H1 (cell line): ENCODE measurements around the gene PRKCI. TPM values are rescaled to one million over a fixed set of nuclear protein-coding genes. Genes with fewer than 3 reads are reported as not detected.

Experiments used
- CTCF ChIA-PET: fragments of 300-600 bp; sonication (Branson Sonifier 250); formaldehyde crosslinking; loops from one replicate; lab custom pipeline; 2021; ENCODE audit not compliant: partially characterized antibody; lab: Charles Lee
- POLR2A ChIA-PET: fragments of 300-600 bp; sonication (Branson Sonifier 250); formaldehyde crosslinking; loops from one replicate; lab custom pipeline; 2021; ENCODE audit warnings: inconsistent platforms; ENCODE audit not compliant: partially characterized antibody; lab: Charles Lee
- DNase-seq, 2 experiments: peaks; one replicate each; pipeline versions ENCODE4 v3.0.0 to v3.0.0-alpha.2; 2010 to 2022; ENCODE audit warnings: low spot score in 2 of 2, low read depth in 1 of 2, mixed read lengths in 1 of 2
- FAIRE-seq: peaks from 2 replicates; lab custom pipeline; 2011; peaks lifted over from hg19 to GRCh38; lab: Jason Lieb, UNC
- H2AFZ ChIP-seq: 2 replicates; pipeline ENCODE4 v1.8.1; 2012; ENCODE audit warnings: low read length, inconsistent platforms
- H2AK5ac ChIP-seq: 2 replicates; pipeline ENCODE4 v1.6.1; 2013; ENCODE audit warnings: low read depth, low read length
- H2BK120ac ChIP-seq: replicated peaks from 2 replicates; pipeline ENCODE3; 2013; ENCODE audit warnings: low read depth, low read length, inconsistent platforms
- H2BK12ac ChIP-seq: 2 replicates; pipeline ENCODE4 v1.6.1; 2013; ENCODE audit warnings: low read depth, low read length
- H2BK15ac ChIP-seq: 2 replicates; pipeline ENCODE4 v1.6.1; 2013; ENCODE audit warnings: low read length
- H2BK20ac ChIP-seq: 2 replicates; pipeline ENCODE4 v1.6.1; 2013; ENCODE audit warnings: low read length
- H2BK5ac ChIP-seq: 2 replicates; pipeline ENCODE4 v1.6.1; 2013; ENCODE audit warnings: low read depth, low read length
- H3K14ac ChIP-seq: 2 replicates; pipeline ENCODE4 v1.6.1; 2013; ENCODE audit warnings: inconsistent platforms; ENCODE audit not compliant: insufficient read length
- H3K18ac ChIP-seq: 2 replicates; pipeline ENCODE4 v1.6.1; 2013; ENCODE audit warnings: low read length; ENCODE audit errors: extremely low read depth
- H3K23ac ChIP-seq: 2 replicates; pipeline ENCODE4 v1.6.1; 2013; ENCODE audit warnings: inconsistent platforms; ENCODE audit not compliant: insufficient read length
- H3K23me2 ChIP-seq: 2 replicates; pipeline ENCODE4 v1.6.1; 2013; ENCODE audit warnings: low read depth, low read length
- H3K27ac ChIP-seq: 2 replicates; pipeline ENCODE4 v1.6.1; 2011; ENCODE audit warnings: low read depth, low read length, inconsistent platforms
- H3K27me3 ChIP-seq, 4 experiments: replicated peaks in 1 of 4; 1 replicate in 1 of 4; 2 replicates in 3 of 4; pipeline versions ENCODE4 v1.6.1 to v1.8.1; 2011 to 2013; ENCODE audit warnings: low read length in 3 of 4, mild to moderate bottlenecking in 3 of 4, inconsistent platforms in 2 of 4, mixed read lengths in 2 of 4, moderate library complexity in 1 of 4; ENCODE audit not compliant: control insufficient read depth in 3 of 4, insufficient read depth in 3 of 4; ENCODE audit errors: extremely low read depth in 1 of 4
- H3K36me3 ChIP-seq, 4 experiments: 2 replicates each; pipeline versions ENCODE4 v1.6.1 to v1.8.1; 2011 to 2013; ENCODE audit warnings: mild to moderate bottlenecking in 4 of 4, low read length in 3 of 4, moderate library complexity in 2 of 4, control low read depth in 1 of 4, inconsistent platforms in 1 of 4; ENCODE audit not compliant: insufficient read depth in 4 of 4, control insufficient read depth in 2 of 4
- H3K4ac ChIP-seq: replicated peaks from 2 replicates; pipeline ENCODE3; 2013; ENCODE audit warnings: low read length, low read depth, mixed read lengths, inconsistent platforms; ENCODE audit not compliant: insufficient read length
- H3K4me1 ChIP-seq, 4 experiments: replicated peaks in 1 of 4; 1 replicate in 1 of 4; 2 replicates in 3 of 4; pipeline versions ENCODE4 v1.6.1 to v1.8.1; 2011 to 2013; ENCODE audit warnings: low read length in 3 of 4, inconsistent platforms in 2 of 4, mixed read lengths in 1 of 4; ENCODE audit not compliant: insufficient read depth in 4 of 4, control insufficient read depth in 3 of 4
- H3K4me2 ChIP-seq, 2 experiments: 2 replicates each; pipeline versions ENCODE4 v1.6.1 to v1.8.1; 2011 to 2013; ENCODE audit warnings: low read depth in 2 of 2, low read length in 2 of 2, control low read depth in 1 of 2, inconsistent platforms in 1 of 2, mild to moderate bottlenecking in 1 of 2; ENCODE audit not compliant: insufficient read depth in 1 of 2
- H3K4me3 ChIP-seq, 4 experiments: fragments of 200-600, 300-600 bp in 1 of 4; sonication (generic), shearing (Covaris generic), sonication (Bioruptor Twin) in 1 of 4; 2 replicates each; pipeline versions ENCODE4 v1.5.1 to v1.8.1; 2011 to 2016; ENCODE audit warnings: low read length in 4 of 4, low read depth in 3 of 4, control low read depth in 2 of 4, inconsistent platforms in 2 of 4, mild to moderate bottlenecking in 2 of 4, mixed read lengths in 1 of 4, moderate library complexity in 1 of 4; ENCODE audit not compliant: insufficient read depth in 2 of 4; ENCODE audit errors: extremely low read depth in 1 of 4
- H3K56ac ChIP-seq: replicated peaks from 2 replicates; pipeline ENCODE3; 2013; ENCODE audit warnings: low read depth, mild to moderate bottlenecking, mixed read lengths, low read length, inconsistent platforms; ENCODE audit not compliant: insufficient read length
- H3K79me1 ChIP-seq: 2 replicates; pipeline ENCODE4 v1.6.1; 2013; ENCODE audit warnings: low read depth, low read length, control low read depth
- H3K79me2 ChIP-seq, 2 experiments: 2 replicates each; pipeline versions ENCODE4 v1.6.1 to v1.8.1; 2012 to 2013; ENCODE audit warnings: low read length in 2 of 2, mild to moderate bottlenecking in 2 of 2, inconsistent platforms in 1 of 2; ENCODE audit not compliant: insufficient read depth in 2 of 2, control insufficient read depth in 1 of 2
- H3K9ac ChIP-seq, 4 experiments: replicated peaks in 1 of 4; 1 replicate in 1 of 4; 2 replicates in 3 of 4; pipeline versions ENCODE4 v1.6.1 to v1.8.1; 2011 to 2013; ENCODE audit warnings: low read depth in 3 of 4, low read length in 3 of 4, control low read depth in 2 of 4, mild to moderate bottlenecking in 2 of 4, moderate library complexity in 2 of 4, inconsistent platforms in 1 of 4; ENCODE audit errors: extremely low read depth in 1 of 4
- H3K9me3 ChIP-seq, 2 experiments: 2 replicates each; pipeline versions ENCODE4 v1.6.1 to v1.8.1; 2012 to 2013; ENCODE audit warnings: mild to moderate bottlenecking in 2 of 2, moderate library complexity in 2 of 2, control low read depth in 1 of 2, inconsistent platforms in 1 of 2, low read depth in 1 of 2, low read length in 1 of 2, mixed read lengths in 1 of 2; ENCODE audit not compliant: insufficient read depth in 2 of 2
- H4K20me1 ChIP-seq, 2 experiments: replicated peaks in 1 of 2; 2 replicates each; pipeline versions ENCODE3 to v1.8.1; 2011 to 2013; ENCODE audit warnings: inconsistent platforms in 2 of 2, low read length in 2 of 2, mild to moderate bottlenecking in 1 of 2; ENCODE audit not compliant: insufficient read depth in 2 of 2, control insufficient read depth in 1 of 2
- H4K5ac ChIP-seq: 2 replicates; pipeline ENCODE4 v1.6.1; 2013; ENCODE audit warnings: low read length, low read depth, mixed read lengths, inconsistent platforms; ENCODE audit not compliant: insufficient read length
- H4K8ac ChIP-seq: 2 replicates; pipeline ENCODE4 v1.8.0; 2013; ENCODE audit warnings: mild to moderate bottlenecking, moderate library complexity, low read length, inconsistent platforms; ENCODE audit not compliant: insufficient read depth; ENCODE audit errors: extremely low read depth
- H4K91ac ChIP-seq: replicated peaks from 2 replicates; pipeline ENCODE3; 2013; ENCODE audit warnings: low read length, mixed read lengths, inconsistent platforms; ENCODE audit not compliant: insufficient read length
- BRCA1 ChIP-seq: IDR thresholded peaks from 2 replicates; pipeline ENCODE4 v1.6.1; 2012; ENCODE audit warnings: low read depth, low read length, improper control_type of control experiment
- CBX8 ChIP-seq: fragments of 300-800, 300-1000 bp; sonication (generic); IDR thresholded peaks from 2 replicates; pipeline ENCODE4 v1.7.1; 2016; ENCODE audit warnings: low read depth, low read length, borderline replicate concordance
- CEBPB ChIP-seq: IDR thresholded peaks from 2 replicates; pipeline ENCODE4 v1.6.1; 2012; ENCODE audit warnings: low read depth, low read length
- CHD2 ChIP-seq: IDR thresholded peaks from 2 replicates; pipeline ENCODE4 v1.6.1; 2012; ENCODE audit warnings: low read length, improper control_type of control experiment
- FOSL1 ChIP-seq: IDR thresholded peaks from 2 replicates; pipeline ENCODE4 v1.6.1; 2011; ENCODE audit warnings: mild to moderate bottlenecking, low read depth, low read length, moderate library complexity; ENCODE audit not compliant: insufficient read depth
- MAFK ChIP-seq: IDR thresholded peaks from 2 replicates; pipeline ENCODE4 v1.6.1; 2012; ENCODE audit warnings: low read depth, mild to moderate bottlenecking, improper control_type of control experiment, low read length
- PHF8 ChIP-seq: fragments of 200-600 bp; sonication (generic); conservative IDR thresholded peaks from 2 replicates; pipeline ENCODE4 v1.7.1; 2012; ENCODE audit warnings: low read depth, mild to moderate bottlenecking, inconsistent platforms, low read length, moderate library complexity
- SAP30 ChIP-seq: fragments of 300-600 bp; sonication (generic); IDR thresholded peaks from 2 replicates; pipeline ENCODE4 v1.7.1; 2012; ENCODE audit warnings: low read length, moderate library complexity, mild to moderate bottlenecking, inconsistent platforms; ENCODE audit not compliant: insufficient read depth, insufficient replicate concordance
- SP4 ChIP-seq: IDR thresholded peaks from 2 replicates; pipeline ENCODE4 v1.6.1; 2012; ENCODE audit warnings: low read length, inconsistent platforms
- WGBS, 2 experiments: shearing (Covaris generic) in 1 of 2; methylation state at CpG; one replicate each; pipeline versions ENCODE4 v1.1.6 to v1.1.7; 2013 to 2015; ENCODE audit warnings: low lambda C conversion rate in 2 of 2, mixed read lengths in 2 of 2, inconsistent platforms in 1 of 2, low coverage in 1 of 2, missing lambda C conversion rate in 1 of 2; ENCODE audit not compliant: insufficient replicate concordance in 2 of 2, insufficient coverage in 1 of 2, insufficient read length in 1 of 2; ENCODE audit errors: extremely low coverage in 1 of 2, missing lambda C conversion rate in 1 of 2; 5-methylcytosine and 5-hydroxymethylcytosine counted together
- polyA plus RNA-seq, 7 experiments: library from polyadenylated mRNA; depleted of rRNA in 3 of 7; stranded (reverse) in 5 of 7; unstranded in 2 of 7; fragments of >200 nt in 5 of 7; fragments of 200-250 nt in 2 of 7; gene quantifications; 1 replicate in 5 of 7; 2 replicates in 1 of 7; 4 replicates in 1 of 7; pipeline versions ENCODE4 v1.2.1 to v1.2.3, GENCODE V29; 2011 to 2013; ENCODE audit warnings: missing spikeins in 2 of 7, mixed read lengths in 2 of 7
- total RNA-seq: library from RNA; stranded (reverse); fragmentation: NEBNext Ultra II Directional; extraction: Animal tissue kit (Norgen Biotek cat#: 25700); gene quantifications from 2 replicates; pipeline ENCODE4 v1.2.1, GENCODE V29; 2021

The PRKCI gene
- total and polyA plus RNA-seq, 2 of the 8 experiments (the other 6 are each of a cell fraction or from before 2014, with no cell fraction given): 24.3 to 100.0 TPM

DNA sequence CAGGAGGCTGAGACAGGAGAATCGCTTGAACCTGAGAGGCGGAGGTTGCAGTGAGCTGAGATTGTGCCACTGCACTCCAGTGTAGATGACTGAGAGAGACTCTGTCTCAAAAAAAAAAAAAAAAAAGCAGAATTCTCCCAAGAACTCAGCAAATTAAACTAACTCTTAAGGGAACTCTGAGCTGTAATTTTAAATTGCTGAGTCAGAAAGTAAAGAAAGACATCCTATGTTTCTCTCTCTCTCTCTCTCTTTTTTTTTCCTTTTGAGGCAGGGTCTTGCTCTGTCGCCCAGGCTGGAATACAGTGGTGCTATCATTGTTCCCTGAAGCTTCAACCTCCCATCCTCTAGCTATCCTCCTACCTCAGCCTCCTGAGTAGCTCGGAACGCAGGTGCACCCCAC is 20.7 kb upstream of the PRKCI start:
- Histone ChIP-seq H3K14ac (no peak overlapping the region), H3K4ac (no peak overlapping the region), H2BK12ac (no peak overlapping the region), H3K79me2 (no peaks in the 10 kb centered on the region), H3K4me1 (no peaks in the 10 kb centered on the region; a peak in 1 of 7 replicates), H3K4me2 (no peak overlapping the region), H2BK20ac (no peak overlapping the region), H2BK15ac (no peak overlapping the region), H3K79me1 (no peaks in the 10 kb centered on the region), H4K5ac (no peak overlapping the region), H2AFZ (no peak overlapping the region), H3K23ac (no peak overlapping the region), H4K8ac (no peak overlapping the region), H2BK5ac (no peak overlapping the region), H3K27me3 (no peaks in the 10 kb centered on the region), H3K9ac (no peak overlapping the region), H3K18ac (no peak overlapping the region), H3K4me3 (no peak overlapping the region), H3K23me2 (0 out of 2 replicates have a peak, but pooled peaks cover 1% of the 10 kb centered on the region), H3K56ac (no peak overlapping the region), H4K91ac (no peak overlapping the region), H4K20me1 (no peaks in the 10 kb centered on the region), H2AK5ac (no peak overlapping the region), H3K9me3 (no peaks in the 10 kb centered on the region), H3K27ac (no peak overlapping the region)
- CTCF ChIA-PET: interaction anchor here (0.6 to 0.7 kb wide), 2 partner anchors 10 to 150 kb away, joined by 3 read pairs; no protein-coding TSS in a partner anchor
- FAIRE-seq (no peak), DNase-seq (no peak)
- TF ChIP-seq FOSL1 (no peak), MAFK (no peak), CBX8 (no peak), SAP30 (no peak), CHD2 (no peak), SP4 (no peak), BRCA1 (no peak), CEBPB (no peak), PHF8 (no peak)
- TF ChIP-seq, all 59 proteins: peak for 0
- WGBS, 2 experiments: 94% methylated on average over 3 of the region's 5 CpGs; no CpG with 5 or more reads in 1 of the 2 experiments
- POLR2A ChIA-PET: no interaction called here
- Histone ChIP-seq H3K36me3 (no peaks in the 10 kb centered on the region), H2BK120ac (no peak overlapping the region)
